GM12878 (cell line): ENCODE data around the gene SFI1. TPM values are rescaled to one million over a fixed set of nuclear protein-coding genes. Genes with fewer than 3 reads are reported as not detected.

ENCODE experiments used
- BCL11A ChIP-seq: IDR thresholded peaks from 2 replicates; pipeline ENCODE4 v1.6.1; 2011; ENCODE audit warnings: low read depth, low read length
- CEBPB ChIP-seq, 2 experiments: fragments of 150-350 bp in 1 of 2; IDR thresholded peaks; 2 replicates each; pipeline ENCODE4 v1.6.1; 2012 to 2014; ENCODE audit warnings: low read depth in 2 of 2, low read length in 2 of 2, borderline replicate concordance in 1 of 2, inconsistent platforms in 1 of 2
- DPF2 ChIP-seq: fragments of 450-650 bp; IDR thresholded peaks from 2 replicates; pipeline ENCODE4 v1.6.1; 2017; ENCODE audit warnings: mild to moderate bottlenecking
- FOXM1 ChIP-seq: IDR thresholded peaks from 2 replicates; pipeline ENCODE4 v1.6.1; 2012; ENCODE audit warnings: low read depth, mild to moderate bottlenecking, inconsistent platforms, low read length, moderate library complexity
- MYC ChIP-seq: IDR thresholded peaks from 2 replicates; pipeline ENCODE4 v1.6.1; 2011; ENCODE audit warnings: mild to moderate bottlenecking, low read length, moderate library complexity, inconsistent platforms; ENCODE audit not compliant: insufficient read depth, insufficient replicate concordance, insufficient read length, severe bottlenecking
- NFIC ChIP-seq: IDR thresholded peaks from 2 replicates; pipeline ENCODE4 v1.6.1; 2012; ENCODE audit warnings: low read depth, mild to moderate bottlenecking, inconsistent platforms, low read length, moderate library complexity
- PAX8 ChIP-seq: fragments of 450-650 bp; IDR thresholded peaks from 2 replicates; pipeline ENCODE4 v1.6.1; 2017; ENCODE audit warnings: mild to moderate bottlenecking, moderate library complexity
- RELA ChIP-seq: fragments of 450-650 bp; IDR thresholded peaks from 2 replicates; pipeline ENCODE4 v1.8.0; 2014; ENCODE audit warnings: borderline replicate concordance; ENCODE audit not compliant: partially characterized antibody
- SPI1 ChIP-seq: IDR thresholded peaks from 2 replicates; pipeline ENCODE4 v1.6.1; 2011; ENCODE audit warnings: low read depth, mild to moderate bottlenecking, low read length, moderate library complexity, borderline replicate concordance; ENCODE audit not compliant: insufficient read depth
- polyA plus RNA-seq, 11 experiments: library from polyadenylated mRNA; depleted of rRNA in 4 of 11; unstranded in 6 of 11; stranded (reverse) in 5 of 11; fragments of >200 nt; fragmentation: Nextera tagmentation in 4 of 11; fragmentation: Illumina TruSeq in 1 of 11; extraction: Ambion mirVana in 4 of 11; extraction: Trizol in 1 of 11; gene quantifications; 1 replicate in 1 of 11; 2 replicates in 10 of 11; pipeline versions ENCODE4 v1.2.1 to v1.2.3, GENCODE V29; 2011 to 2016; ENCODE audit warnings: inconsistent platforms in 2 of 11, missing spikeins in 2 of 11, low read depth in 1 of 11
- total RNA-seq, 4 experiments: library from RNA; depleted of rRNA in 3 of 4; stranded (reverse); fragments of >200 nt in 3 of 4; fragmentation: Illumina TruSeq in 1 of 4; extraction: Trizol in 1 of 4; gene quantifications; 2 replicates each; pipeline versions ENCODE4 v1.2.1 to v1.2.3, GENCODE V29; 2013 to 2021
- TF ChIP-seq, protein P1 (sequence below): IDR thresholded peaks from 2 replicates; pipeline ENCODE4 v1.6.1; 2011; ENCODE audit warnings: low read depth, low read length, improper control_type of control experiment, borderline replicate concordance
- TF ChIP-seq, protein P2 (sequence below): fragments of 450-650 bp; IDR thresholded peaks from 2 replicates; pipeline ENCODE4 v1.6.1; 2017; ENCODE audit warnings: low read depth, mild to moderate bottlenecking, moderate library complexity

Gene SFI1
- total and polyA plus RNA-seq, 10 of the 15 experiments (the other 5 are each of a cell fraction or from before 2014, with no cell fraction given): 6.3 to 70.1 (median 30.4) TPM

DNA sequence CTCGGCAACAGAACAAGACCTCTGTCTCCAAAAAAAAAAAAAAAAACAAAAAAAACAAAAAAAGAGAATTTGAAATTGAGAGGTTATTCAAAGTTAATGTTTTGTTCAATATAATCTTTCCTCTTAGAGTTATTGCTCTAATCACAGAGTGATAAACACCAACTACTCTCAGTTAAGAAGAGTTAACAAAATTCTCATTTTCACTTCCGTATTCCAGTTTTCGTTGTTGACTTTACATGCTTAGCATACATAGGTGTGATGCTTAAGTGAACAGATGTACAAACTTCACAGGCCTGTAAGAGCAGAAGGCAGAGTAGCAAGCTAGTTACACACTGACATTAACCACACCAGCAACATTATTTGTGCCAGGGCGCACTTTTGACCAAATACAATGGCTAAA, 19.0 kb upstream of the SFI1 start (continued):
- TF ChIP-seq MYC (no peak), NFIC (no peak), PAX8 (no peak), CEBPB (IDR thresholded peaks at IDR 0.05; ENCODE audit: borderline replicate concordance in 1 of 2, low read depth in 2 of 2, low read length in 2 of 2) (no peak), SPI1 (peak; percentile 94), BCL11A (no peak), RELA (no peak), FOXM1 (no peak), DPF2 (peak; percentile 39; the same call in 1 of the 2 replicates)
- TF ChIP-seq, protein P1, sequence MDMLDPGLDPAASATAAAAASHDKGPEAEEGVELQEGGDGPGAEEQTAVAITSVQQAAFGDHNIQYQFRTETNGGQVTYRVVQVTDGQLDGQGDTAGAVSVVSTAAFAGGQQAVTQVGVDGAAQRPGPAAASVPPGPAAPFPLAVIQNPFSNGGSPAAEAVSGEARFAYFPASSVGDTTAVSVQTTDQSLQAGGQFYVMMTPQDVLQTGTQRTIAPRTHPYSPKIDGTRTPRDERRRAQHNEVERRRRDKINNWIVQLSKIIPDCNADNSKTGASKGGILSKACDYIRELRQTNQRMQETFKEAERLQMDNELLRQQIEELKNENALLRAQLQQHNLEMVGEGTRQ: no peak
- TF ChIP-seq, protein P2, sequence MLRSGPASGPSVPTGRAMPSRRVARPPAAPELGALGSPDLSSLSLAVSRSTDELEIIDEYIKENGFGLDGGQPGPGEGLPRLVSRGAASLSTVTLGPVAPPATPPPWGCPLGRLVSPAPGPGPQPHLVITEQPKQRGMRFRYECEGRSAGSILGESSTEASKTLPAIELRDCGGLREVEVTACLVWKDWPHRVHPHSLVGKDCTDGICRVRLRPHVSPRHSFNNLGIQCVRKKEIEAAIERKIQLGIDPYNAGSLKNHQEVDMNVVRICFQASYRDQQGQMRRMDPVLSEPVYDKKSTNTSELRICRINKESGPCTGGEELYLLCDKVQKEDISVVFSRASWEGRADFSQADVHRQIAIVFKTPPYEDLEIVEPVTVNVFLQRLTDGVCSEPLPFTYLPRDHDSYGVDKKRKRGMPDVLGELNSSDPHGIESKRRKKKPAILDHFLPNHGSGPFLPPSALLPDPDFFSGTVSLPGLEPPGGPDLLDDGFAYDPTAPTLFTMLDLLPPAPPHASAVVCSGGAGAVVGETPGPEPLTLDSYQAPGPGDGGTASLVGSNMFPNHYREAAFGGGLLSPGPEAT: peak; percentile 21; the same call in 1 of the 2 replicates
- TF ChIP-seq, all 136 proteins: peak for 11
